ENCODE data around the gene SMURF2.

- TF ChIP-seq, protein P1, sequence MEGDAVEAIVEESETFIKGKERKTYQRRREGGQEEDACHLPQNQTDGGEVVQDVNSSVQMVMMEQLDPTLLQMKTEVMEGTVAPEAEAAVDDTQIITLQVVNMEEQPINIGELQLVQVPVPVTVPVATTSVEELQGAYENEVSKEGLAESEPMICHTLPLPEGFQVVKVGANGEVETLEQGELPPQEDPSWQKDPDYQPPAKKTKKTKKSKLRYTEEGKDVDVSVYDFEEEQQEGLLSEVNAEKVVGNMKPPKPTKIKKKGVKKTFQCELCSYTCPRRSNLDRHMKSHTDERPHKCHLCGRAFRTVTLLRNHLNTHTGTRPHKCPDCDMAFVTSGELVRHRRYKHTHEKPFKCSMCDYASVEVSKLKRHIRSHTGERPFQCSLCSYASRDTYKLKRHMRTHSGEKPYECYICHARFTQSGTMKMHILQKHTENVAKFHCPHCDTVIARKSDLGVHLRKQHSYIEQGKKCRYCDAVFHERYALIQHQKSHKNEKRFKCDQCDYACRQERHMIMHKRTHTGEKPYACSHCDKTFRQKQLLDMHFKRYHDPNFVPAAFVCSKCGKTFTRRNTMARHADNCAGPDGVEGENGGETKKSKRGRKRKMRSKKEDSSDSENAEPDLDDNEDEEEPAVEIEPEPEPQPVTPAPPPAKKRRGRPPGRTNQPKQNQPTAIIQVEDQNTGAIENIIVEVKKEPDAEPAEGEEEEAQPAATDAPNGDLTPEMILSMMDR (IDR thresholded peaks at IDR 0.05): no peak
- TF ChIP-seq POLR2A (IDR thresholded peaks at IDR 0.05): no peak
Measured at GRCh38 chr17:64599187-64599676, 62.9 kb downstream of the SMURF2 start.
